GM12865 (cell line): ENCODE data around the gene C19orf67.

Source experiments
- DNase-seq: peaks from one replicate; pipeline ENCODE4 v3.0.0; 2010; ENCODE audit warnings: low read depth
- H3K4me3 ChIP-seq: 2 replicates; pipeline ENCODE4 v1.5.1; 2011; ENCODE audit warnings: mild to moderate bottlenecking, low read depth, low read length, control low read depth
- TF ChIP-seq, protein P1 (sequence below): IDR thresholded peaks from 2 replicates; pipeline ENCODE4 v1.5.1; 2011; ENCODE audit warnings: low read length, control low read depth, low read depth, inconsistent platforms; ENCODE audit not compliant: insufficient read depth; ENCODE audit errors: missing control alignments

The C19orf67 gene

GRCh38 chr19:14033946-14034345 lies 51.6 kb downstream of the C19orf67 start:
- TF ChIP-seq, protein P1, sequence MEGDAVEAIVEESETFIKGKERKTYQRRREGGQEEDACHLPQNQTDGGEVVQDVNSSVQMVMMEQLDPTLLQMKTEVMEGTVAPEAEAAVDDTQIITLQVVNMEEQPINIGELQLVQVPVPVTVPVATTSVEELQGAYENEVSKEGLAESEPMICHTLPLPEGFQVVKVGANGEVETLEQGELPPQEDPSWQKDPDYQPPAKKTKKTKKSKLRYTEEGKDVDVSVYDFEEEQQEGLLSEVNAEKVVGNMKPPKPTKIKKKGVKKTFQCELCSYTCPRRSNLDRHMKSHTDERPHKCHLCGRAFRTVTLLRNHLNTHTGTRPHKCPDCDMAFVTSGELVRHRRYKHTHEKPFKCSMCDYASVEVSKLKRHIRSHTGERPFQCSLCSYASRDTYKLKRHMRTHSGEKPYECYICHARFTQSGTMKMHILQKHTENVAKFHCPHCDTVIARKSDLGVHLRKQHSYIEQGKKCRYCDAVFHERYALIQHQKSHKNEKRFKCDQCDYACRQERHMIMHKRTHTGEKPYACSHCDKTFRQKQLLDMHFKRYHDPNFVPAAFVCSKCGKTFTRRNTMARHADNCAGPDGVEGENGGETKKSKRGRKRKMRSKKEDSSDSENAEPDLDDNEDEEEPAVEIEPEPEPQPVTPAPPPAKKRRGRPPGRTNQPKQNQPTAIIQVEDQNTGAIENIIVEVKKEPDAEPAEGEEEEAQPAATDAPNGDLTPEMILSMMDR: no peak
- no peak for DNase-seq
- H3K4me3 ChIP-seq: no peak overlapping the region

DNA sequence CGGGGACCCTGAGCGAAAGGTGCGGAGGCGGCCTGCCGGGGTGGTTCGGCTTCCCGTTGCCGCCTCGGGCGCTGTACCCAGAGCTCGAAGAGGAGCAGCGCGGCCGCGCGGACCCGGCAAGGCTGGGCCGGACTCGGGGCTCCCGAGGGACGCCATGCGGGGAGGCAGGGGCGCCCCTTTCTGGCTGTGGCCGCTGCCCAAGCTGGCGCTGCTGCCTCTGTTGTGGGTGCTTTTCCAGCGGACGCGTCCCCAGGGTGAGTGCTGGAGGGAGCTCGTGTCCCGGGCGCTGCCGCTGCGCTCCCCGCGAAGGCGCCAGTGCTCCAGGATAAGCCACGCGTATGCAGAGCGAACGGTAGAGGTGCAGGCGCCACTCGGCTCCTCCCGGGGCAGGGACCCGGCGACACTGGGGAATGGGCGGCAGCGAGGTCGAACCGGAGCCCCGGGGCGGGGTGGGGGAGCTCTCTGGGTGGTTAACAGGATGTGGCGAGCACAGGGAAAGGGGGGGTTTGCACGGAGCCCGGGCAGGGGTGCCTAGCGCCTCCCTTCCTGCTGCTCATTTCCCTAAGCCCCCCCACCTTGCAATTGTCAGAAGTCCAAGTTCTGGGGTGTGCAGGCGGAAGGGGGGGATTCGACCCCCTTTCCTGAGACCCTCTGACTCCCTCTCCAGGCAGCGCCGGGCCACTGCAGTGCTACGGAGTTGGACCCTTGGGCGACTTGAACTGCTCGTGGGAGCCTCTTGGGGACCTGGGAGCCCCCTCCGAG lies 53.7 kb downstream of the C19orf67 start, which contains the start of gene IL27RA:
IL27RA (plus strand) TSS at position 44 of the 762 bp plus-strand sequence; CDS start at position 155, 111 bp downstream.
- H3K4me3 ChIP-seq: peak within 1 kb of the TSS; percentile 76
- DNase-seq: peak; percentile 93
- TF ChIP-seq, protein P1: peak; percentile 83
